ENCODE measurements around the gene SPON1. TPM values are rescaled to one million over a fixed set of nuclear protein-coding genes. Genes with fewer than 3 reads are reported as not detected.

Gene SPON1
- total and polyA plus RNA-seq, 2 of the 8 experiments (the other 6 are each of a cell fraction or from before 2014, with no cell fraction given), result 1.5 to 5.4 TPM

GRCh38 chr11:14248580-14248981 lies 286.1 kb downstream of the SPON1 start:
- Histone ChIP-seq H2AFZ (ENCODE audit: low read length) (no peak overlapping the region), H3K18ac (ENCODE audit: extremely low read depth, low read length) (no peak overlapping the region; the same call in 1 of the 2 replicates), H3K14ac (ENCODE audit: insufficient read length) (no peak overlapping the region), H2BK20ac (ENCODE audit: low read length) (no peak overlapping the region), H3K9me3 (ENCODE audit: insufficient read depth in 2 of 2, low read depth in 1 of 2, low read length in 1 of 2) (no peaks in the 10 kb centered on the region), H3K4ac (replicated peaks; ENCODE audit: insufficient read length, low read depth, low read length) (no peak overlapping the region), H4K20me1 (replicated peaks in 1 of 2; ENCODE audit: control insufficient read depth in 1 of 2, insufficient read depth in 2 of 2, low read length in 2 of 2) (no peaks in the 10 kb centered on the region), H4K91ac (replicated peaks; ENCODE audit: insufficient read length, low read length) (no peak overlapping the region), H2BK120ac (replicated peaks; ENCODE audit: low read depth, low read length) (no peak overlapping the region), H3K27me3 (replicated peaks in 1 of 4; ENCODE audit: control insufficient read depth in 3 of 4, extremely low read depth in 1 of 4, insufficient read depth in 3 of 4, low read length in 3 of 4) (no peaks in the 10 kb centered on the region), H3K9ac (replicated peaks in 1 of 4; ENCODE audit: extremely low read depth in 1 of 4, low read depth in 3 of 4, low read length in 3 of 4) (no peak overlapping the region), H2BK5ac (ENCODE audit: low read depth, low read length) (no peak overlapping the region), H3K36me3 (ENCODE audit: control insufficient read depth in 2 of 4, insufficient read depth in 4 of 4, low read length in 3 of 4) (no peaks in the 10 kb centered on the region), H3K79me2 (ENCODE audit: control insufficient read depth in 1 of 2, insufficient read depth in 2 of 2, low read length in 2 of 2) (no peaks in the 10 kb centered on the region), H2AK5ac (ENCODE audit: low read depth, low read length) (no peak overlapping the region), H2BK12ac (ENCODE audit: low read depth, low read length) (no peak overlapping the region), H3K4me3 (ENCODE audit: extremely low read depth in 1 of 4, insufficient read depth in 2 of 4, low read depth in 3 of 4, low read length in 4 of 4) (no peak overlapping the region), H3K79me1 (ENCODE audit: low read depth, low read length) (no peaks in the 10 kb centered on the region), H3K23me2 (ENCODE audit: low read depth, low read length) (peaks cover 3% of the 10 kb centered on the region; the same call in 1 of the 2 replicates), H2BK15ac (ENCODE audit: low read length) (no peak overlapping the region), H4K5ac (ENCODE audit: insufficient read length, low read depth, low read length) (no peak overlapping the region), H3K4me1 (replicated peaks in 1 of 4; ENCODE audit: control insufficient read depth in 3 of 4, insufficient read depth in 4 of 4, low read length in 3 of 4) (peaks cover 0 to 6% (median 5%) of the 10 kb centered on the region in 4 experiments; a peak in 4 of 7 replicates), H3K27ac (ENCODE audit: low read depth, low read length) (no peak overlapping the region), H4K8ac (ENCODE audit: extremely low read depth, insufficient read depth, low read length) (no peak overlapping the region), H3K4me2 (ENCODE audit: insufficient read depth in 1 of 2, low read depth in 2 of 2, low read length in 2 of 2) (0 out of 4 replicates have a peak overlapping the region, but pooled peaks of 1 of the 2 experiments have one; percentile 9), H3K23ac (ENCODE audit: insufficient read length) (no peak overlapping the region), H3K56ac (replicated peaks; ENCODE audit: insufficient read length, low read depth, low read length) (no peak overlapping the region)
- POLR2A ChIA-PET (ENCODE audit: partially characterized antibody), result interaction anchor here (0.7 kb wide), 1 partner anchor 12 kb away, joined by 3 read pairs; no protein-coding TSS in a partner anchor
- 50% methylated on average over 5 of the region's 5 CpGs; no CpG with 5 or more reads in 1 of the 2 experiments for WGBS, 2 experiments (ENCODE audit: extremely low coverage in 1 of 2, insufficient coverage in 1 of 2, insufficient read length in 1 of 2, insufficient replicate concordance in 2 of 2, low coverage in 1 of 2, low lambda C conversion rate in 2 of 2, missing lambda C conversion rate in 1 of 2)
- CTCF ChIA-PET (ENCODE audit: partially characterized antibody), result interaction anchor here (0.7 to 1.8 kb wide), 11 partner anchors 11 to 475 kb away, joined by 3 to 9 read pairs (median 4); no protein-coding TSS in a partner anchor
- DNase-seq (ENCODE audit: low read depth in 1 of 2, low spot score in 2 of 2) (no peak), FAIRE-seq (peak; percentile 63)
- TF ChIP-seq BACH1 (IDR thresholded peaks at IDR 0.05; ENCODE audit: low read length) (peak; percentile 77), NANOG (IDR thresholded peaks at IDR 0.05; ENCODE audit: insufficient read depth, low read depth, low read length, poor library complexity, severe bottlenecking) (no peak), ZNF274 (IDR thresholded peaks at IDR 0.05; ENCODE audit: borderline replicate concordance, extremely low read depth, low read length) (no peak), TEAD4 (IDR thresholded peaks at IDR 0.05; ENCODE audit: low read depth, low read length) (0 out of 2 replicates have a peak, but pooled peaks have one; percentile 49), YY1 (IDR thresholded peaks at IDR 0.05; ENCODE audit: low read depth, low read length) (0 out of 2 replicates have a peak, but pooled peaks have one; percentile 6), RAD21 (IDR thresholded peaks at IDR 0.05 in 1 of 2, conservative IDR thresholded peaks at IDR 0.05 in 1 of 2; ENCODE audit: low read depth in 2 of 2, low read length in 2 of 2) (peak; percentile 57 to 67), CTCF (IDR thresholded peaks at IDR 0.05; ENCODE audit: control extremely low read depth in 1 of 3, insufficient read depth in 1 of 3, low read depth in 1 of 3, low read length in 3 of 3) (peak; percentile 34 to 48 (median 44)), SIN3A (conservative IDR thresholded peaks at IDR 0.05 in 1 of 2, IDR thresholded peaks at IDR 0.05 in 1 of 2; ENCODE audit: low read depth in 1 of 2, low read length in 2 of 2) (no peak)
